ENCODE measurements around the gene IL27RA.

GRCh38 chr19:14002571-14003250, 28.9 kb upstream of the IL27RA start:
- TF ChIP-seq RAD21 (IDR thresholded peaks at IDR 0.05; ENCODE audit: low read depth) = no peak
- no peak for TF ChIP-seq EP300 (IDR thresholded peaks at IDR 0.05; ENCODE audit: borderline replicate concordance)
- no peak for TF ChIP-seq TCF12 (IDR thresholded peaks at IDR 0.05; ENCODE audit: low read depth)
- no peak for TF ChIP-seq CREB1 (IDR thresholded peaks at IDR 0.05; ENCODE audit: low read depth)
- TF ChIP-seq FOXM1 (IDR thresholded peaks at IDR 0.05; ENCODE audit: borderline replicate concordance, low read depth) = no peak
- no peak for TF ChIP-seq USF1 (IDR thresholded peaks at IDR 0.05)
